Activated T-cell treated with anti-CD3 and anti-CD28 coated beads, Interleukin-2, amount 50 U/mL, for 72 hours (primary cell): ENCODE results near the gene ENG. TPM values are rescaled to one million over a fixed set of nuclear protein-coding genes. Genes with fewer than 3 reads are reported as not detected.

ENCODE experiments used
- ATAC-seq, 2 donors: fragments of 150-1000 bp; cut with Tn5 transposase; replicated peaks in 1 of 2; 2 replicates each; pipeline ENCODE4 v1.10.0; 2021; ENCODE audit warnings: moderate library complexity in 2 of 2, mild to moderate bottlenecking in 1 of 2
- DNase-seq, 2 donors: peaks; one replicate each; pipeline ENCODE4 v3.0.0; 2021 to 2022; ENCODE audit warnings: mixed read lengths in 1 of 2
- H3K27ac Mint-ChIP-seq: one replicate; pipeline ENCODE4 v1.8.0; 2022; ENCODE audit warnings: mild to moderate bottlenecking, moderate library complexity, mixed read lengths
- H3K27me3 Mint-ChIP-seq: one replicate; pipeline ENCODE4 v1.8.0; 2022; ENCODE audit warnings: low read depth, mixed read lengths
- H3K36me3 Mint-ChIP-seq, 2 donors: one replicate each; pipeline ENCODE4 v1.8.0; 2022; ENCODE audit warnings: mixed read lengths in 2 of 2, mild to moderate bottlenecking in 1 of 2; ENCODE audit not compliant: insufficient read depth in 2 of 2
- H3K4me1 Mint-ChIP-seq: one replicate; pipeline ENCODE4 v1.8.0; 2022; ENCODE audit warnings: low read depth, mixed read lengths
- H3K4me3 Mint-ChIP-seq, 2 donors: one replicate each; pipeline ENCODE4 v1.8.0; 2022; ENCODE audit warnings: mild to moderate bottlenecking in 2 of 2, mixed read lengths in 2 of 2, moderate library complexity in 2 of 2
- H3K9me3 Mint-ChIP-seq, 2 donors: one replicate each; pipeline ENCODE4 v1.8.0; 2022; ENCODE audit warnings: mixed read lengths in 2 of 2
- total RNA-seq, 2 donors: library from RNA; stranded (reverse); gene quantifications; one replicate each; pipeline ENCODE4 v1.2.3, GENCODE V29; 2022

Gene ENG
- total RNA-seq, 2 donors from 2014 or later, result 11.1 to 14.4 TPM

- Mint-ChIP-seq H3K27me3 (no peaks in the 10 kb centered on the region), H3K9me3 (no peaks in the 10 kb centered on the region), H3K36me3 (peaks cover 3 to 4% of the 10 kb centered on the region in 2 donors), H3K4me3 (no peak overlapping the region), H3K27ac (no peak overlapping the region), H3K4me1 (no peaks in the 10 kb centered on the region)
- DNase-seq (no peak), ATAC-seq (peak in 1 of 2 donors; percentile 11)
These were observed 36.5 kb downstream of the ENG start for GRCh38 chr9:127817881-127818434.

- no peaks in the 10 kb centered on the region for H3K27me3 Mint-ChIP-seq
- ATAC-seq (no peak), DNase-seq (no peak)
- H3K27ac Mint-ChIP-seq, result no peak overlapping the region
- H3K4me1 Mint-ChIP-seq, result no peaks in the 10 kb centered on the region
- no peak overlapping the region for H3K4me3 Mint-ChIP-seq
- no peaks in the 10 kb centered on the region for H3K9me3 Mint-ChIP-seq
- peaks cover 2 to 4% of the 10 kb centered on the region in 2 donors for H3K36me3 Mint-ChIP-seq
These were observed 37.7 kb downstream of the ENG start for GRCh38 chr9:127816728-127817127.

- no peaks in the 10 kb centered on the region for H3K9me3 Mint-ChIP-seq
- H3K36me3 Mint-ChIP-seq, result peaks cover 2 to 4% of the 10 kb centered on the region in 2 donors
- no peak overlapping the region for H3K27ac Mint-ChIP-seq
- no peak for ATAC-seq
- no peaks in the 10 kb centered on the region for H3K4me1 Mint-ChIP-seq
- no peaks in the 10 kb centered on the region for H3K27me3 Mint-ChIP-seq
- H3K4me3 Mint-ChIP-seq, result no peak overlapping the region
- no peak for DNase-seq
These were observed 38.1 kb downstream of the ENG start for GRCh38 chr9:127816362-127816725.

- H3K9me3 Mint-ChIP-seq, result no peaks in the 10 kb centered on the region
- ATAC-seq (no peak), DNase-seq (no peak)
- peaks cover 2 to 4% of the 10 kb centered on the region in 2 donors for H3K36me3 Mint-ChIP-seq
- no peak overlapping the region for H3K27ac Mint-ChIP-seq
- no peak overlapping the region for H3K4me3 Mint-ChIP-seq
- no peaks in the 10 kb centered on the region for H3K27me3 Mint-ChIP-seq
- H3K4me1 Mint-ChIP-seq, result no peaks in the 10 kb centered on the region
These were observed 38.7 kb downstream of the ENG start for GRCh38 chr9:127815512-127816361.

DNA sequence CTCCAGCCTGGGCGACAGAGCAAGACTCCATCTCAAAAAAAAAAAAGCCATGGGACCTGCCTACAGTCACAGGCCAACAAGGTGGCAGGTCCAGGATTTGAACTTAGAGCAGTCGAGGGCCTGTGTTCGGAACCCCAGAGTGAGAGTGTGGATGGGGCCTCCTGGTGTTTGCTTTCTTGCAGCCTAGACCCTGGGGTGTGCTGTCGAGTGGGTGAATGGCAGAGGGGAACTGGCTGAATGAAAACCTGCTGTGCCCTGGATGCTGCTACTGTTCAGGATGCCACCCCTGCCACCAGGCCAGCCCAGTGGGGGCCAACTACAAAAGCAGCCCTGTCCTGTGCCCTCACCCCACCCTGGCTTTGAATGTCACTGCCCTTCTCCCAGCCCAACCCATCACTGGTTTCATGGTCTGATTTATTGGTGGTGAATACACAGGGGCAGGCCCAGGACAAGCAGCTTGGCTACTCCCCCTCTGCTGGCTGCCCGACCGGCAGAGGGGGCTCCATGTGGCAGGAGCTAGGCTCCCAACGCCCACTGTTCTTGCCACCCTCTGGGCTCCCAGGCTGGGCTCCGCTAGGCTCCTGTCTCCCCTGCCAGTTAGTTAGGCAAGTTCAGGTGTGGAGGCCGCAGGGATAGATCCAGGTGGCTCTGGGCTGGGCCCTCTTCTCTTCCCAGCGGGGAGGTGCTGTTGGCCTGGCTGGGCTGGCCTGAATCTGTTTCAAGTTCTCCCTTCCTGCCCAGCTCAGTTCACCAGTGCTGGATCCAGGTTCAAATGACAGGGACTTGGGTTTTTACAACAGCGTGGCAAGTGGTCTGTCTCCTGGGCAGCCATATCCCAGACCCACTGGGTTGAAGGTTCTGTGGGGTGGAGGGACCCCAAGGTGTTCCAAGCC is 39.6 kb downstream of the ENG start:
- H3K27ac Mint-ChIP-seq, result no peak overlapping the region
- ATAC-seq (no peak), DNase-seq (no peak)
- H3K4me1 Mint-ChIP-seq, result no peaks in the 10 kb centered on the region
- H3K36me3 Mint-ChIP-seq, result peaks cover 2 to 4% of the 10 kb centered on the region in 2 donors
- H3K4me3 Mint-ChIP-seq, result no peak overlapping the region
- no peaks in the 10 kb centered on the region for H3K9me3 Mint-ChIP-seq
- no peaks in the 10 kb centered on the region for H3K27me3 Mint-ChIP-seq

DNA sequence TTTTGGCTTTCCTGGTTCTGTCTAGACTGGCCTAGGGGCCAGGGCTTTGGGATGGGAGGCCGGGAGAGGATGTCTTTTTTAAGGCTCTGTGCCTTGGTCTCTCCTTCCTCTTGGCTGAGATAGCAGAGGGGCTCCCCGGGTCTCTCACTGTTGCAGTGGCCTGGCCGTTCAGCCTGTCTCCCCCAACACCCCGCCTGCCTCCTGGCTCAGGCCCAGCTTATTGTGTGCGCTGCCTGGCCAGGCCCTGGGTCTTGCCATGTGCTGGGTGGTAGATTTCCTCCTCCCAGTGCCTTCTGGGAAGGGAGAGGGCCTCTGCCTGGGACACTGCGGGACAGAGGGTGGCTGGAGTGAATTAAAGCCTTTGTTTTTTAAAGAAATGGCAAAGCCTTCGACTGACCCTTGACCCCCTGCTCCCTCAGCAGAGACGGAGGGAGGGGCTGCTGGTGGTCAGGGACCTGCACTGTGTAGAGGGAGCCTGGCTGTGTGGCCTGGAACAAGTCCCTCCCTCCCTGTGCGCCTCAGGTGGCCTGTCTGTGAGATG is 40.7 kb downstream of the ENG start:
- H3K4me1 Mint-ChIP-seq, result no peaks in the 10 kb centered on the region
- H3K27ac Mint-ChIP-seq, result no peak overlapping the region
- ATAC-seq (no peak), DNase-seq (no peak)
- H3K36me3 Mint-ChIP-seq, result peaks cover 2 to 4% of the 10 kb centered on the region in 2 donors
- H3K4me3 Mint-ChIP-seq, result no peak overlapping the region
- no peaks in the 10 kb centered on the region for H3K9me3 Mint-ChIP-seq
- H3K27me3 Mint-ChIP-seq, result no peaks in the 10 kb centered on the region

DNA sequence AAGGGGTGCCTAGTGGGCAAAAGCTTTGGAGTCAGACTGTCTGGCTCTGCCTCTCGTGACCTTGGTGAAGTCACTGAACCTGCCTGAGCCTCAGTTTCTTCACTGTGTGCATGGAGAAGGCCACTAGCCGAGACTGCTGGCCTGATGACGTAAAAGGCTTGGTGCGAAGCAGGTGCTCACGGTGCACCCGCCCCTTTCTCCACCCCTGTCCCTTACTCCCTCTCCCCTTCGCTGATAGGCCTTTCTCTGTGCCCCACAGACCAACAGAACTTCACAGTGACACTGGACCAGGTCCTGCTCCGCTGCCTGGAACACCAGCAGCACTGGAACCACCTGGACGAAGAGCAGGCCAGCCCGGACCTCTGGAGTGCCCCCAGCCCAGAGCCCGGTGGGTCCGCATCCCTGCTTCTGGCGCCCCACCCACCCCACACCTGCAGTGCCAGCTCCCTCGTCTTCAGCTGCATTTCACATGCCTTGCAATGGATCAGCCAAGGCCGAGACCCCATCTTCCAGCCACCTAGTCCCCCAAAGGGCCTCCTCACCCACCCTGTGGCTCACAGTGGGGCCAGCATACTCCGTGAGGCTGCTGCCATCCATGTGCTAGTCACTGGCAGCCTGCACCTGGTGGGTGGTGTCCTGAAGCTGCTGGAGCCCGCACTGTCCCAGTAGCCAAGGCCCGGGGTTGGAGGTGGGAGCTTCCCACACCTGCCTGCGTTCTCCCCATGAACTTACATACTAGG is 41.4 kb downstream of the ENG start:
- Mint-ChIP-seq H3K27ac (no peak overlapping the region), H3K36me3 (peaks cover 2 to 4% of the 10 kb centered on the region in 2 donors), H3K4me3 (no peak overlapping the region), H3K9me3 (no peaks in the 10 kb centered on the region), H3K27me3 (no peaks in the 10 kb centered on the region), H3K4me1 (no peaks in the 10 kb centered on the region)
- DNase-seq (no peak), ATAC-seq (no peak)

- no peaks in the 10 kb centered on the region for H3K27me3 Mint-ChIP-seq
These were observed 42.4 kb downstream of the ENG start for GRCh38 chr9:127812011-127812410.

DNA sequence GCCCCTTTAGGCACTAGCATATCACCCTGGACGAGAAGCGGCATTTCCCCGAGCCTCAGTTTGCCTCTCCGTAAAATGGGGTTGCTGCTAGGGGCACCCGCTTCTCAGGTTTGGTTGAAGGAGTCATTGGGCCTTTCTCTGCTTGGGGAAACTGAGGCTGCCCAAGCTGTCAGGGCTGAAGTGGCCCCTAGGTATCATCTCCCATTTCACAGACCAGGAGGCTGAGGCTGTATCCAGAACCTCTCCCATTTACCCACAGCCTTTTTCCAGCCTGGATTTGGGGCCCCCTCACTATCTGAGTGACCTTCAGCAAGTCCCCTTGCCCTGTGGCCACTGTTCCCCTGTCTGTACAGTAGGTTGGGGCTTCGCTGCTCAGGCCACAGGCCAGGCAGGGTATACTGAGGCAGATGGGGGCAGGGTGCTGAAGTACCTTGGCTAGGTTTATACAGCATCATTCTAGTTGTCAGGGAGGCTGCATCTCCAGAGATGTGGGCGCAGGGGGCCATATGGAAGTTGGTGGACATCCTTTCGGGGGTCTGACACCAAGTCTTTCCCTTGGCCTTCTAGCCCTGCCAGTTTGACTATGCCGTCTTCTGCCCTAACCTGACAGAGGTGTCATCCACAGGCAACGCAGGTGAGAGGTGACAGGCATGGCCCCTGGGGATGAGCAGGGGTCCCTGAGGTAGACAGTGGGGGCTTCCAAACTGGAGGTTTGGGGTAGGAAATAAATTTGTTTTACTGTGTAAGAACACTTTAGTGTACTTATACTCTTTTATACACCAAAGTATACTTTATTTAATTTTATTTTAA is 43.9 kb downstream of the ENG start:
- peaks cover 0 to 9% of the 10 kb centered on the region in 2 donors for H3K36me3 Mint-ChIP-seq
- H3K4me1 Mint-ChIP-seq, result no peaks in the 10 kb centered on the region
- H3K27me3 Mint-ChIP-seq, result no peaks in the 10 kb centered on the region
- H3K27ac Mint-ChIP-seq, result peak overlapping the region; percentile 14
- no peak for ATAC-seq
- H3K4me3 Mint-ChIP-seq, result no peak overlapping the region
- no peaks in the 10 kb centered on the region for H3K9me3 Mint-ChIP-seq
- no peak for DNase-seq

More at GRCh38 chr9:127812011-127812410, 42.4 kb downstream of the ENG start:
- ATAC-seq (no peak), DNase-seq (no peak)
- H3K4me3 Mint-ChIP-seq, result no peak overlapping the region
- H3K36me3 Mint-ChIP-seq, result peaks cover 0 to 4% of the 10 kb centered on the region in 2 donors
- no peak overlapping the region for H3K27ac Mint-ChIP-seq
- H3K4me1 Mint-ChIP-seq, result no peaks in the 10 kb centered on the region
- no peaks in the 10 kb centered on the region for H3K9me3 Mint-ChIP-seq

GRCh38 chr9:127809540-127810377 is 44.7 kb downstream of the ENG start:
- H3K9me3 Mint-ChIP-seq, result no peaks in the 10 kb centered on the region
- H3K27ac Mint-ChIP-seq, result no peak overlapping the region
- no peak overlapping the region for H3K4me3 Mint-ChIP-seq
- no peak for DNase-seq
- ATAC-seq, result no peak
- no peaks in the 10 kb centered on the region for H3K27me3 Mint-ChIP-seq
- H3K4me1 Mint-ChIP-seq, result no peaks in the 10 kb centered on the region
- peaks cover 0 to 9% of the 10 kb centered on the region in 2 donors for H3K36me3 Mint-ChIP-seq

DNA sequence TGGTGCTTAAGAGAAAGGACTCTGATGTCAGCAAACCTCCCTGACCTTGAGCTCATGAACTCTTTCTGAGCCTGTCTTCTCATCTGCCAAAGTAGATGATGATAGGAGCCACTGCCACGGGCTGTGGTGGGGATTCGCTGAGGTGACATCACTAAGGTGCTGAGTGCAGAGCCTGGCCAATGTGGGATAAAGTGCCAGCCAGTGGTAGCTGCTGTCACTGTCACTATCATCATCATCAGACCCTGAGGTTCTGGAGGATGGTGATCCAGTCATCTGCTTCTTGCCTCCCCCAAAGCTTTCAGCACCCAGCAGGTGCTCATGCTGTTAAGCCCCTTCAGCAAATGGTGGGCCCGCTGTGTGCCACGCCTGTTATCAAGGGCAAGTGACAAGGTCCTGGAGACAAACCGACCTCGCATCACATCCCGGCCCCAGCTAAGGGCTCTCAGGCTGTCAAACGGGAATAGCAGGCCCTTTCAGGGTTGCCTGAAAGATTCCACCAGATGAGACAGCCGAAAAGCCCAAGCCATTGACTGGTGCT is 45.4 kb downstream of the ENG start:
- H3K27me3 Mint-ChIP-seq, result no peaks in the 10 kb centered on the region
- no peak overlapping the region for H3K4me3 Mint-ChIP-seq
- peaks cover 2% of the 10 kb centered on the region for H3K4me1 Mint-ChIP-seq
- no peak overlapping the region for H3K27ac Mint-ChIP-seq
- ATAC-seq, result peak; percentile 57 to 65
- H3K9me3 Mint-ChIP-seq, result no peaks in the 10 kb centered on the region
- peak in 1 of 2 donors; percentile 16 for DNase-seq
- H3K36me3 Mint-ChIP-seq, result peaks cover 0 to 8% of the 10 kb centered on the region in 2 donors
